ENCODE results near the gene MTIF2.
A peak's percentile ranks its signal among the peaks of the same experiment; 100 is the strongest.
"Not testable (repeated sequence)": the region's sequence is repeated elsewhere in the genome, so short reads cannot be mapped to it uniquely, and the experiment has no call there.

Gene MTIF2

GRCh38 chr2:55228226-55228563 lies 40.8 kb downstream of the MTIF2 start:
- Histone ChIP-seq H2AFZ (ENCODE audit: low read depth, low read length) (no peak overlapping the region), H2BK120ac (ENCODE audit: low read depth, low read length) (no peak overlapping the region), H3K23ac (ENCODE audit: low read length in 2 of 2) (no peak overlapping the region), H3K27me3 (ENCODE audit: control insufficient read depth in 1 of 2, insufficient read depth in 1 of 2, low read length in 2 of 2) (no peaks in the 10 kb centered on the region), H2BK5ac (ENCODE audit: low read depth, low read length, poor library complexity, severe bottlenecking) (no peak overlapping the region), H3K18ac (ENCODE audit: low read depth in 1 of 2, low read length in 2 of 2) (peak overlapping the region; percentile 28 to 77), H3K79me1 (replicated peaks; ENCODE audit: low read length, poor library complexity, severe bottlenecking) (peaks cover 29% of the 10 kb centered on the region), H3K9ac (ENCODE audit: low read length) (no peak overlapping the region), H3K9me3 (ENCODE audit: control insufficient read depth, low read length) (no peaks in the 10 kb centered on the region), H3K4ac (ENCODE audit: low read depth in 1 of 2, low read length in 2 of 2) (peak overlapping the region in 1 of 2 experiments; percentile 91), H2AK5ac (ENCODE audit: low read length, severe bottlenecking) (no peak overlapping the region), H3K4me2 (ENCODE audit: low read length, poor library complexity, severe bottlenecking) (no peak overlapping the region), H3K27ac (ENCODE audit: low read length, poor library complexity, severe bottlenecking) (no peak overlapping the region), H3K36me3 (ENCODE audit: control insufficient read depth in 1 of 2, insufficient read depth in 2 of 2, low read depth in 1 of 2, low read length in 2 of 2) (peaks cover 9 to 26% of the 10 kb centered on the region in 2 experiments), H3K4me1 (ENCODE audit: control insufficient read depth, insufficient read depth, low read depth, low read length) (peaks cover 5% of the 10 kb centered on the region), H2BK12ac (ENCODE audit: low read length in 2 of 2) (peak overlapping the region in 1 of 2 experiments; percentile 92), H4K91ac (ENCODE audit: low read length) (peak overlapping the region; percentile 80), H2BK15ac (ENCODE audit: low read depth, poor library complexity, severe bottlenecking) (peak overlapping the region; percentile 48), H3K14ac (ENCODE audit: low read length in 2 of 2) (no peak overlapping the region), H4K8ac (ENCODE audit: low read length) (peak overlapping the region; percentile 37), H3K4me3 (ENCODE audit: insufficient read depth in 1 of 2, low read depth in 1 of 2, low read length in 2 of 2) (no peak overlapping the region)
- no peak for DNase-seq

- Histone ChIP-seq H3K18ac (ENCODE audit: low read depth in 1 of 2, low read length in 2 of 2) (peak overlapping the region in 1 of 2 experiments; percentile 79), H2BK120ac (ENCODE audit: low read depth, low read length) (peak overlapping the region; percentile 73), H3K36me3 (ENCODE audit: control insufficient read depth in 1 of 2, insufficient read depth in 2 of 2, low read depth in 1 of 2, low read length in 2 of 2) (peaks cover 8 to 26% of the 10 kb centered on the region in 2 experiments), H3K4ac (ENCODE audit: low read depth in 1 of 2, low read length in 2 of 2) (peak overlapping the region in 1 of 2 experiments; percentile 51), H3K79me1 (replicated peaks; ENCODE audit: low read length, poor library complexity, severe bottlenecking) (peaks cover 29% of the 10 kb centered on the region), H4K8ac (ENCODE audit: low read length) (peak overlapping the region; percentile 12)
- not testable (repeated sequence) for H2AFZ ChIP-seq (ENCODE audit: low read depth, low read length); H3K9me3 ChIP-seq (ENCODE audit: control insufficient read depth, low read length); H4K91ac ChIP-seq (ENCODE audit: low read length); H2BK12ac ChIP-seq (ENCODE audit: low read length in 2 of 2); H3K23ac ChIP-seq (ENCODE audit: low read length in 2 of 2); H3K4me2 ChIP-seq (ENCODE audit: low read length, poor library complexity, severe bottlenecking); H3K27ac ChIP-seq (ENCODE audit: low read length, poor library complexity, severe bottlenecking); H2BK5ac ChIP-seq (ENCODE audit: low read depth, low read length, poor library complexity, severe bottlenecking); H2BK15ac ChIP-seq (ENCODE audit: low read depth, poor library complexity, severe bottlenecking); H3K4me3 ChIP-seq (ENCODE audit: insufficient read depth in 1 of 2, low read depth in 1 of 2, low read length in 2 of 2); H3K4me1 ChIP-seq (ENCODE audit: control insufficient read depth, insufficient read depth, low read depth, low read length); H2AK5ac ChIP-seq (ENCODE audit: low read length, severe bottlenecking); H3K14ac ChIP-seq (ENCODE audit: low read length in 2 of 2); H3K27me3 ChIP-seq (ENCODE audit: control insufficient read depth in 1 of 2, insufficient read depth in 1 of 2, low read length in 2 of 2); H3K9ac ChIP-seq (ENCODE audit: low read length)
- peak; percentile 89 for DNase-seq
- 71% methylated on average over 4 of the region's 7 CpGs for WGBS
Measured at GRCh38 chr2:55227437-55228225, 41.4 kb downstream of the MTIF2 start.

- Histone ChIP-seq H3K4me2 (ENCODE audit: low read length, poor library complexity, severe bottlenecking) (no peak overlapping the region), H4K8ac (ENCODE audit: low read length) (no peak overlapping the region), H3K9me3 (ENCODE audit: control insufficient read depth, low read length) (no peaks in the 10 kb centered on the region), H3K79me1 (replicated peaks; ENCODE audit: low read length, poor library complexity, severe bottlenecking) (peaks cover 29% of the 10 kb centered on the region), H2AFZ (ENCODE audit: low read depth, low read length) (no peak overlapping the region), H3K4me1 (ENCODE audit: control insufficient read depth, insufficient read depth, low read depth, low read length) (peaks cover 3% of the 10 kb centered on the region), H2BK5ac (ENCODE audit: low read depth, low read length, poor library complexity, severe bottlenecking) (no peak overlapping the region), H2BK12ac (ENCODE audit: low read length in 2 of 2) (no peak overlapping the region), H3K4ac (ENCODE audit: low read depth in 1 of 2, low read length in 2 of 2) (no peak overlapping the region), H3K23ac (ENCODE audit: low read length in 2 of 2) (no peak overlapping the region), H2BK15ac (ENCODE audit: low read depth, poor library complexity, severe bottlenecking) (no peak overlapping the region), H3K36me3 (ENCODE audit: control insufficient read depth in 1 of 2, insufficient read depth in 2 of 2, low read depth in 1 of 2, low read length in 2 of 2) (peaks cover 8 to 26% of the 10 kb centered on the region in 2 experiments), H3K27ac (ENCODE audit: low read length, poor library complexity, severe bottlenecking) (no peak overlapping the region), H2BK120ac (ENCODE audit: low read depth, low read length) (no peak overlapping the region), H3K27me3 (ENCODE audit: control insufficient read depth in 1 of 2, insufficient read depth in 1 of 2, low read length in 2 of 2) (no peaks in the 10 kb centered on the region), H3K14ac (ENCODE audit: low read length in 2 of 2) (no peak overlapping the region), H3K18ac (ENCODE audit: low read depth in 1 of 2, low read length in 2 of 2) (no peak overlapping the region), H2AK5ac (ENCODE audit: low read length, severe bottlenecking) (no peak overlapping the region), H3K4me3 (ENCODE audit: insufficient read depth in 1 of 2, low read depth in 1 of 2, low read length in 2 of 2) (no peak overlapping the region), H3K9ac (ENCODE audit: low read length) (no peak overlapping the region), H4K91ac (ENCODE audit: low read length) (peak overlapping the region; percentile 23)
- WGBS = 90% methylated on average over 18 of the region's 19 CpGs
- DNase-seq = no peak
Measured at GRCh38 chr2:55225481-55226020, 43.5 kb downstream of the MTIF2 start.

- peak overlapping the region in 1 of 2 experiments; percentile 89 for H2BK12ac ChIP-seq (ENCODE audit: low read length in 2 of 2)
- H4K8ac ChIP-seq (ENCODE audit: low read length) = no peak overlapping the region
- H3K4me1 ChIP-seq (ENCODE audit: control insufficient read depth, insufficient read depth, low read depth, low read length) = peaks cover 3% of the 10 kb centered on the region
- no peak overlapping the region for H3K9ac ChIP-seq (ENCODE audit: low read length)
- peak overlapping the region; percentile 35 to 60 for H3K4ac ChIP-seq (ENCODE audit: low read depth in 1 of 2, low read length in 2 of 2)
- H2BK15ac ChIP-seq (ENCODE audit: low read depth, poor library complexity, severe bottlenecking) = no peak overlapping the region
- H3K18ac ChIP-seq (ENCODE audit: low read depth in 1 of 2, low read length in 2 of 2) = no peak overlapping the region
- peak overlapping the region; percentile 25 for H4K91ac ChIP-seq (ENCODE audit: low read length)
- H2AK5ac ChIP-seq (ENCODE audit: low read length, severe bottlenecking) = no peak overlapping the region
- 82% methylated on average over 19 of the region's 19 CpGs for WGBS
- peaks cover 24% of the 10 kb centered on the region for H3K79me1 ChIP-seq (replicated peaks; ENCODE audit: low read length, poor library complexity, severe bottlenecking)
- H3K4me2 ChIP-seq (ENCODE audit: low read length, poor library complexity, severe bottlenecking) = no peak overlapping the region
- no peak for DNase-seq
- H3K36me3 ChIP-seq (ENCODE audit: control insufficient read depth in 1 of 2, insufficient read depth in 2 of 2, low read depth in 1 of 2, low read length in 2 of 2) = peaks cover 8 to 26% of the 10 kb centered on the region in 2 experiments
- H3K9me3 ChIP-seq (ENCODE audit: control insufficient read depth, low read length) = no peaks in the 10 kb centered on the region
- H2BK120ac ChIP-seq (ENCODE audit: low read depth, low read length) = no peak overlapping the region
- H2AFZ ChIP-seq (ENCODE audit: low read depth, low read length) = no peak overlapping the region
- H3K27me3 ChIP-seq (ENCODE audit: control insufficient read depth in 1 of 2, insufficient read depth in 1 of 2, low read length in 2 of 2) = no peaks in the 10 kb centered on the region
- no peak overlapping the region for H3K23ac ChIP-seq (ENCODE audit: low read length in 2 of 2)
- H2BK5ac ChIP-seq (ENCODE audit: low read depth, low read length, poor library complexity, severe bottlenecking) = no peak overlapping the region
- no peak overlapping the region for H3K27ac ChIP-seq (ENCODE audit: low read length, poor library complexity, severe bottlenecking)
- H3K4me3 ChIP-seq (ENCODE audit: insufficient read depth in 1 of 2, low read depth in 1 of 2, low read length in 2 of 2) = no peak overlapping the region
- H3K14ac ChIP-seq (ENCODE audit: low read length in 2 of 2) = no peak overlapping the region
Measured at GRCh38 chr2:55224761-55225261, 44.2 kb downstream of the MTIF2 start.

Measured in mesenchymal stem cell (in vitro differentiated cells and primary cell).